Endothelial cell of umbilical vein (primary cell): ENCODE results near the gene PDCD6IP.

Experiments
- CTCF ChIP-seq, 2 donors: IDR thresholded peaks; 1 replicate in 1 of 2; 2 replicates in 1 of 2; pipeline ENCODE4 v1.5.1; 2011; ENCODE audit warnings: low read length in 2 of 2, mild to moderate bottlenecking in 2 of 2, moderate library complexity in 2 of 2, control low read depth in 1 of 2, inconsistent platforms in 1 of 2, low read depth in 1 of 2; ENCODE audit not compliant: insufficient read depth in 1 of 2; ENCODE audit errors: extremely low read depth in 1 of 2
- EZH2 ChIP-seq: IDR thresholded peaks from 2 replicates; pipeline ENCODE4 v1.6.1; 2012; ENCODE audit warnings: borderline replicate concordance, low read depth, mild to moderate bottlenecking, moderate library complexity, low read length, inconsistent platforms; ENCODE audit not compliant: severe bottlenecking
- POLR2A ChIP-seq: IDR thresholded peaks from 2 replicates; pipeline ENCODE4 v1.6.1; 2012; ENCODE audit warnings: low read depth, mild to moderate bottlenecking, control low read depth, low read length
- POLR2AphosphoS5 ChIP-seq: IDR thresholded peaks from 2 replicates; pipeline ENCODE4 v1.6.1; 2012; ENCODE audit warnings: low read depth, mild to moderate bottlenecking, control low read depth, low read length, moderate library complexity; ENCODE audit not compliant: insufficient read depth

DNA sequence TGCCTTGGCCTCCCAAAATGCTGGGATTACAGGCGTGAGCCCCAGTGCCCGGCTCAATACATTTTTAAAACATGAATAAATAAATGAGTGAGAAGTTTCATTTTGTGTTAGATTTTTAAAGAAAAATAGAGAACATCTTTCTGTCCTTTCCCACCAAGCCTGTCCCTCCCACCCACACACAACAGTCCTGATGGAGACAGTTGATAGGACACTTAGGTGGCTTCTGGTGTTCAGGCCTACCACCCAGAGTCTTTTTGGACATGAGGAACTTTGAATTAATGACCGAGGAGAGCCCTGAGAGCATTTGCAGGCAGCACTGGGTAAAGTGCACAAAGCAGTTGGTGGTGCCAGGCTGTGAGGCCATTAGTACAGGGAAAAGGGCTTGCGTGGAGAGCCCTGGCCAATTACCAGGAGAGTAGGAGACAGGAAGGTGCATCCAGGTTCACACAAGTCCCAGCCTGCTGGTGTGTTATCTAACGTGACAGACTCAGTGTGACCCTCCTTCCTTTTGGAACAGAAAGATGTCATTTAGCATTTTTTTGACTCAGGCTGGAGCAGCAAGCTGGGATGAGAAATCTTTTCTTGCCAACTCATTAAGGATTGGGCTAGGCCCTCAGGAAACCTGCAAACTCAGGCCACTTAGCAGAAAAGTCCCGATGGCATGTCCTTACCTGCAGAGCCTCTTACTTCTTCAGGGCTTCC is 103.6 kb downstream of the PDCD6IP start:
- TF ChIP-seq POLR2A = no peak
- TF ChIP-seq CTCF (IDR thresholded peaks at IDR 0.05; ENCODE audit: extremely low read depth in 1 of 2, insufficient read depth in 1 of 2, low read depth in 1 of 2, low read length in 2 of 2) = no peak
- no peak for TF ChIP-seq EZH2
- TF ChIP-seq POLR2AphosphoS5 = no peak
